ENCODE results near the gene MYNN.

MYNN gene

DNA sequence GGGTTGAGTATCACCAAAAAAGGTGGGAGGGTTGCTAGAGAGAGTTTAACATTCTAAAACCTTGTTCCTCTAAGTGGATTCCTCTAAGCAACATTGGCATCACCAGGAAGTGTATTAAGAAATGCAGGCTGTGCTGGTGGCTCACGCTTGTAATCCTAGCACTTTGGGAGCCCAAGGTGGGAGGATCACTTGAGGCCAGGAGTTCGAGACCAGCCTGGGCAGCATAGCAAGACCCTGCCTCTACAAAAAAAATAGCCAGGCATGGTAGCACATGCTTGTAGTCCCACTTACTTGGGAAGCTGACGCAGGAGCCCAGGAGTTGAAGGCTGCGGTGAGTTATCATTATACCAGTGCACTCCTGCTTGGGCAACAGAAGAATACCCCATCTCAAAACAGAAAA lies 4.6 kb downstream of the MYNN start:
- DNase-seq (ENCODE audit: low spot score): no peak

- no peak for DNase-seq (ENCODE audit: low spot score)
Measured at GRCh38 chr3:169780742-169781141, 7.5 kb downstream of the MYNN start.

- DNase-seq (ENCODE audit: low spot score): no peak
Measured at GRCh38 chr3:169781209-169781855, 8.1 kb downstream of the MYNN start.

DNA sequence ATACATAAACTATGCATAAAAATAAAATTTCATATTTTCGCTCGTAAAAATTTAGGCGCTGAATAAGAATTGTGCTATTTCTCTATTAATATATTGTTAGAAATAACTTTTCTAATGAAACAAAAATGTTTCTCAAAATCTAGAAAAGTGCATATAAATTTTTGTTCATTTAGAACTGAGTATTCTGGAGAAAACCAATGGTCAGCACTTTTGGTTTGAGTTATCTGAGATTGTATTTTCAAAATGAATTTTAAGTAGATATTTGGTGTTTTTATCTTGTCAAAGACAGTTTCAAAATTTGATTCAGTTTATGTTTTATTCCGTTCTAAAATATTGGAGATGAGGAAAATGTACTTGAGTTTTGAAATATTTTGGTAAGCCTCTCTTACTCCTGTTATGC lies 13.9 kb downstream of the MYNN start:
- no peak for DNase-seq (ENCODE audit: low spot score)

DNA sequence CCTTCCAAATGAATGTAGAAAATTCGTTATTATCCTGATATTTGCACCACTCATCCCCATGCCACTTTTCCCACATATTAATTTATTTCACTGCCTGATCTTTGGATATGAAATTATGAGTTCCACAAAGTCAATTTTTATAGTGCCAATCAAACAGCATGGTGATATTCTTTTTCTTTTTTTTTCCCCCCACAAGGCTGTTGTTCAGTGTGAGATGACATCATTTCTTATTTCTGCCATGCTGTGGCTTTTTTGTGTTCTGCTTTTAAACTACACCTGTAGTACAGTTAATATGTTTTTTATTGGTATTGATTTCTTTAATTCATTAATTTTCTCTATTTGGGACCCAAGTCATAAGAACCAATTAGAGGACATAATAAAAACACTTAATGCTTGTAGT lies 14.6 kb downstream of the MYNN start:
- no peak for DNase-seq (ENCODE audit: low spot score)

DNA sequence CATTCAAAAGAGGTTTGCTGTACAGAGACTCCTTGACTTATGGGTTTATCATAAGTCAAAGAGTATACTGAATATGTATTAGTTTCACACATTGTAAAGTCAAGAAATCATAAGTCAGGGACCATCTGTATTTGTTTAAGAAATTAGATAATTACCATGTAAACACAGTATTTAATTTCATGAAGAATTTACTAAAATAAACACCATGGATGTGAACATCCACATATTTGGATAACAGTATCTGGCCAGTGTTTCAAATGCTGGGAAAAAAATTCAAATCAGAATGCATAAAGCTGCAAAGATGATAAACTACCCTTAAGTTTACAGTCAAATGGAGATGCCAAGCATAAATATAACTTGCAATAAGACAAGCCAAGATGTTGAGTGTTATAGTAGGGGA lies 17.0 kb downstream of the MYNN start:
- no peak for DNase-seq (ENCODE audit: low spot score)

DNA sequence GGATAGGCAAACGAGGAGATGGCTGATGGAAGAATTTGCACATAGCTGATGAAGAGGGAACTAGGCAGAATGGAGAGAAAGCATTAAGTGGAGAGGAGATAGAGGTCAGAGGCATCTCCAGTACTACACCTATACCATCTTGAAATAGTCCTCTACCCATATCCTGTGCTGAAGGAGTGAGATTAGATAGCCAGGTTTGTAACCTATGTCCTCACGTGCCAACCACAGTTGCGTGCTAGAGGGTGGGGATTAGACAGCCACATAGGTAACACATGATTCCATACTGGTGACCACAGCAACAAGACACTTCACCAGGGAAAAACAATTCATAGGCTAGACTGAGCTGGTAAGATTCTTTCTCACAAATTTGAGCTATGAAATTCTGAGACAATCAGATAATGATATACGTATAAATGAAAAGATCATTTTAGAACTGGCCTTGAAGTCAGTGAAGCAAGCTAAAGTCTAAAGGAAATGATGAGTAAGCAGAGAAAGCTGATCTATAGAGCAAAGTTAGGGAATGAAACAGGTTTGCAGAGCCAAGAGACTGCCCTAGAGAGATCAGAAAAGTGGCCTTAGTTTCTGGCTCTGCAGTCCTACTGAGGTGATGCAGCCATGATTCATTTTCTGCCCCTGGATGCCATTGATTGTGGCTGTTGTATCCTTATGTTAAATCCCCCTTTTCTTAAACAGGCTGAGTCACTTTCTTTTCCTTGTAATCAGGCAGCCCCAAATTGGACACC lies 17.7 kb downstream of the MYNN start:
- DNase-seq (ENCODE audit: low spot score): no peak

DNA sequence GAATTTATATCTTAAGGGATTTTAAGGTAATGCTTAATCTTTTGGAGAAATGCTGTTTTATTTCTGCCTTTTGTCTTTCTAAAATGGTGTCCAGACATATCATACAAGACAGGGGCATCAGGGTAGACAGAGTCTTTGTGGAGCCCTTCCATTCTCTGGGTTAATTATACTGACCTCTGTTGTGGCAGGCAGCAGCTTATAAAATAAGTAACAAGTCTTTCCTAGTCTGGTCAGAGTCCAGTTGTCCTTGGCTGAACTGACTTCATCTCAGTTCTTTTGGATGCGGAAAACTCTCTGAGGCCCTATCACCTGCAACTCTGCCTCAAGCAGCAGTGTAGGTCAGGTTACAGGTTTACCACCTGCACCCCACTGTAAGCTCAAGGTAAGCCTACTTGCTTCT lies 19.2 kb downstream of the MYNN start:
- DNase-seq (ENCODE audit: low spot score): no peak

DNA sequence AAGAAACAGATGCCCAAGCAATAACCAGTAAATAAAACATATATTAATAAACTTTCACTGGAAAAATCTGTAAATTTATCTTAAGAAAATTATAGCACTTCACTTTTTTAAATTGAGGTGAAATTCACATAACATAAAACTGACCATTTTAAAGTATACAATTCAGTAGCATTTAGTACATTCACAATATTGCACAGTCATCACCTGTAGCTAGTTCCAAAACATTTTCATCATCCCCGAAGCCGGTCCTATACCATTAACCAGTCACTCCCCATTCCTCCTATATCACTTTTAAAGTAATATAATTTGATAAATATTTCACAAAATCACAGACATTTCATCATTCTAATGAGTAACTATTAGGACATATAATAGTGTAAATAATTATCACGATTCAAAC lies 31.5 kb downstream of the MYNN start:
- DNase-seq (ENCODE audit: low spot score): no peak

DNA sequence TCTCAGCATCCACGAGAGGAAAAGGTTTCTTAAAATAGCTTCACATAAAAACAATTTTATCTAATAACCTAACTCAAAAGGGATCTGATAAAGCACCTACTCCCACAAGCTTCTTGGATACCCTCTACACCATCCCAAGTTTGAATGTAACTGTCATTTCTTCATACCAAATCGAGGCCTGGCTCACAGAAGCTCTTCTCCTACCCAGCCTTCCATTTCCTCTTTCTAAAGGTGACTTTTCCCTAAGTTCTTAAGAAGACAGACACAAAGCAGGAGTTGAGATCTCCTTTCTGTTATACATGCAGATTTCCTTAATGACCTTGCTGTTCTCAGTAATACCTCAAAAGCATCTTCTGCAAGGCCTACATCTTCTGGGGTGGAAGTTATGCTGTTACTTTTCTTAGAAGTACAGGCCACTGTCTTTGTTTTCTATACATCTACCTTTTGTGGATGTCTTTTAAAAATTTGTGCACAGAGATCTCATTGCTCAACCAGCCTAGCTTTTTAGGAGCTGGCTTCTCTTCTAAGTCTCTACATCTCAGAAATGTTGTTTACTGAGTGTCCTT lies 36.1 kb downstream of the MYNN start:
- no peak for DNase-seq (ENCODE audit: low spot score)

DNA sequence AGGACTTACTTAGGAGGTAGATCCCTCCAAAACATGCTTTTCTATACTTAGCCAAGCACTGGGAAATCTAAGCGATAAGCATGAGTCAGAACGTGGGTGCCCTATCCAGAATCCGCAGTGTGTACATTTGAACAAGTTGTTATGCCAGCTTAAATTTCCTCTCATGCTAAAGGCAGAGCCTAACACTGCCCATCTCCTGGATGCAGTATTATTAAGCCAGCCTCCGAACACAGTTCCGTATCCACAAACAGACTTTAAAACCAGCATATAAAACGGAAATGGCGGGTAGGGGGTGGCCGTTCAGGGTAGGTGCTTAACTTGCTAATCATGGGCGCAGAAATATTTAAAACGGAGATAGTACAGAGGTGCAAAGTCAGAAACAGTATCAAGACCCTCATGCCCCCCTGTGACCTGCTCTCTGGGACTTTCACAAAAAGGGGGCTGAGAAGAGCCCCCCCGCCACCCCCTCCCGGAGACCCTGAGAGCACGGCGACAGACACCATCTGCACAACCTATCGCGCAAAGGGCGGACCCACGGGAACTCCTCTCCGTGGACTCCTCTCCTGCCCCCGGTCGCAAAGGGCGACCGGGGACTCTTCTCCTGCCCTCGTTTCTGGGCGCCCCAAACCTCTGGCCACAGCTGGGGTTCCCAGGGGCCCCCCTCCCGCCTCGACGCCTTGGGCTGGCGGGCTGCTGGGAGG lies 38.6 kb downstream of the MYNN start:
- no peak for DNase-seq (ENCODE audit: low spot score)

- DNase-seq (ENCODE audit: low spot score): peak; percentile 59
Measured at GRCh38 chr3:169812332-169813235, 39.4 kb downstream of the MYNN start, which contains the start of the genes LRRC34 and LRRIQ4. Gene LRRC34 (minus strand): TSS chr3:169812904. CDS start chr3:169812548, 356 bp downstream. Gene LRRIQ4 (plus strand): TSS chr3:169812870. CDS start chr3:169821922, 9,052 bp downstream.

GRCh38 chr3:169813278-169813677 lies 40.1 kb downstream of the MYNN start:
- DNase-seq (ENCODE audit: low spot score): no peak

GRCh38 chr3:169813757-169814517 lies 40.7 kb downstream of the MYNN start:
- DNase-seq (ENCODE audit: low spot score): peak; percentile 73

- DNase-seq (ENCODE audit: low spot score): no peak
Measured at GRCh38 chr3:169815590-169816150, 42.5 kb downstream of the MYNN start.

DNA sequence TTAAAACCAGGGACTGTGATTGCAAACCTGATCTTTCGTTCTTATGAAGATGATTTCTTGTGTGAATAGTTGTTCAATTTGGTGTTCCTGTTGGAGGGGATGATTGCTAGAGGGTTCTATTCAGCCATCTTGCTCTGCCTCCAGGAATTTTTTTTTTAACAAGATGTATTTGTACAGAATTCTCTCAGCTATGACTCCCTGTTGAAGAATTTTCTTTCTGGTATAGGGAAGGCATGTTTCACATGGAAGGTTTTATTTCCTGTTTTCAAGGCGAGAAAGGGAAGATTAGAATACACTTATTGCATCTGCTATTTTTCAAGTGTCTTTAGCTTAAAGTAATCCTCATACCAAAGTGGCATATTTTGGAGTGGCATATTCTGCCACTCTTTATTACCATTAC lies 45.1 kb downstream of the MYNN start:
- no peak for DNase-seq (ENCODE audit: low spot score)

DNA sequence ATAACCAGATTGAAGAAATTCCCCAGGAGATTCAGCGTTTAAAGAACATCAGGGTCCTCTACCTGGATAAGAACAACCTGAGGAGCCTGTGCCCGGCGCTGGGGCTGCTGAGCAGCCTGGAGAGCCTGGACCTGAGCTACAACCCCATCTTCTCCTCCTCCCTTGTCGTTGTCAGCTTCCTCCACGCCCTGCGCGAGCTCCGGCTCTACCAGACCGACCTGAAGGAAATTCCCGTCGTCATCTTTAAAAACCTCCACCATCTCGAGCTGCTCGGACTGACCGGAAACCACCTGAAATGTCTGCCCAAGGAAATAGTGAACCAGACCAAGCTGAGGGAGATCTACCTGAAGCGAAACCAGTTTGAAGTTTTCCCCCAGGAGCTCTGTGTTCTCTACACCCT lies 48.9 kb downstream of the MYNN start:
- DNase-seq (ENCODE audit: low spot score): no peak

DNA sequence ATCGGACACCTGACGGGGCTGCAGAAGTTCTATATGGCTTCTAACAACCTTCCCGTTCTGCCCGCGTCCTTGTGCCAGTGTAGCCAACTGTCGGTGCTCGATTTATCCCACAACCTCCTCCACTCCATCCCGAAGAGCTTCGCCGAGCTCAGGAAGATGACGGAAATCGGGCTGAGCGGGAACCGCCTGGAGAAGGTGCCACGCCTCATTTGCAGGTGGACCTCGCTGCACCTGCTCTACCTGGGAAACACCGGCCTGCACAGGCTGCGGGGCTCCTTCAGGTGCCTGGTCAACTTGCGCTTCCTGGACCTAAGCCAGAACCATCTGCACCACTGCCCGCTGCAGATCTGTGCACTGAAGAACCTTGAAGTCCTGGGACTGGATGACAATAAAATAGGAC lies 49.3 kb downstream of the MYNN start:
- DNase-seq (ENCODE audit: low spot score): no peak

- no peak for DNase-seq (ENCODE audit: low spot score)
Measured at GRCh38 chr3:169822983-169823382, 49.8 kb downstream of the MYNN start.

DNA sequence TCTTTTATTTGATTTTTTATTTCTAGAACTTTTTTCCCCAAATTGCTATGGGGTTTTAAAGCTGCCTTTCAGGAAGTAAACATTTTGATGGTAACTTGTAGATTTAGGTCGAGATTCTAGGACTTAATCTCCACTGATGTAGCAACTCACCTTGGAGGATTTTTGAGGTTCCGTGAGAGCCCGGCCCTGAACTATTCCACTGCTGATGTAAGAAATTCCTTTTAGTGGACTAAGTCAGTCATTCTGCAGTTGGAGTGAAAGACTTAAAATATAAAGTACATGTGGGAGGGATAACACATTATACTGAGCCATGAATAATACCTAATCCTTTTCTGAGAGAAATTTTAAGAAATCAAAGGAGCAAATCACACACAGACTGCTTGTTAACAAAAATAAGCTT lies 52.1 kb downstream of the MYNN start:
- no peak for DNase-seq (ENCODE audit: low spot score)

- DNase-seq (ENCODE audit: low spot score): no peak
Measured at GRCh38 chr3:169827712-169828111, 54.5 kb downstream of the MYNN start.
